NOMO-1 treated with DMSO at 0.1 percent for 48 hours (cell line): ENCODE results near the gene ZNF598.
A peak's percentile ranks its signal among the peaks of the same experiment; 100 is the strongest.
"Not testable (repeated sequence)": the region's sequence is repeated elsewhere in the genome, so short reads cannot be mapped to it uniquely, and the experiment has no call there.

ENCODE experiments used
- DNase-seq: peaks from one replicate; lab custom pipeline; 2025; ENCODE audit not compliant: unreplicated experiment; lab: John Stamatoyannopoulos, UW

The ZNF598 gene

GRCh38 chr16:1977875-1978268 lies 31.7 kb downstream of the ZNF598 start:
- DNase-seq, result no peak

GRCh38 chr16:1976951-1977874 lies 32.4 kb downstream of the ZNF598 start:
- no peak for DNase-seq

- DNase-seq, result no peak
These were observed 33.5 kb downstream of the ZNF598 start for GRCh38 chr16:1976216-1976520.

GRCh38 chr16:1975432-1976215 lies 34.0 kb downstream of the ZNF598 start:
- no peak for DNase-seq

GRCh38 chr16:1974157-1975070 lies 35.2 kb downstream of the ZNF598 start:
- no peak for DNase-seq

GRCh38 chr16:1973461-1974156 lies 36.0 kb downstream of the ZNF598 start:
- no peak for DNase-seq

GRCh38 chr16:1972490-1972877 lies 37.1 kb downstream of the ZNF598 start:
- DNase-seq, result no peak

GRCh38 chr16:1971796-1972489 lies 37.7 kb downstream of the ZNF598 start, which contains the start of gene TBL3:
TSS of gene TBL3 (plus strand) at chr16:1972053. CDS start at chr16:1972165, 112 bp downstream.
- DNase-seq, result peak; percentile 88

GRCh38 chr16:1968146-1968953 lies 41.3 kb downstream of the ZNF598 start:
- no peak for DNase-seq

- no peak for DNase-seq
These were observed 43.2 kb downstream of the ZNF598 start, which contains the start of gene RNF151 for GRCh38 chr16:1966460-1966859. TSS of gene RNF151 (plus strand) at chr16:1966856. CDS start at chr16:1966882, 26 bp downstream.

GRCh38 chr16:1965396-1966001 lies 44.1 kb downstream of the ZNF598 start:
- DNase-seq, result no peak

GRCh38 chr16:1964506-1965395 lies 44.9 kb downstream of the ZNF598 start, which contains the start of gene RPS2:
TSS of gene RPS2 (minus strand) at chr16:1964826. CDS start at chr16:1964625, 201 bp downstream.
- peak; percentile 98 for DNase-seq

- no peak for DNase-seq
These were observed 45.7 kb downstream of the ZNF598 start for GRCh38 chr16:1963806-1964505.

GRCh38 chr16:1962161-1963153 lies 47.2 kb downstream of the ZNF598 start:
- DNase-seq, result not testable (repeated sequence)

GRCh38 chr16:1961651-1962067 lies 48.0 kb downstream of the ZNF598 start:
- no peak for DNase-seq
